LNCaP clone FGC (cell line): ENCODE measurements around the gene LNP1.

ENCODE experiments used
- DNase-seq: peaks from one replicate; pipeline ENCODE4 v3.0.0-alpha.2; 2011; ENCODE audit warnings: low read depth
- H3K4me3 ChIP-seq: 2 replicates; pipeline ENCODE4 v1.5.1; 2011; ENCODE audit warnings: mild to moderate bottlenecking, low read depth, low read length, control low read depth
- TF ChIP-seq, protein P1 (sequence below): IDR thresholded peaks from 2 replicates; pipeline ENCODE4 v1.5.1; 2012; ENCODE audit warnings: mild to moderate bottlenecking; ENCODE audit not compliant: control insufficient read depth, insufficient read depth; ENCODE audit errors: extremely low read depth

LNP1 gene

DNA sequence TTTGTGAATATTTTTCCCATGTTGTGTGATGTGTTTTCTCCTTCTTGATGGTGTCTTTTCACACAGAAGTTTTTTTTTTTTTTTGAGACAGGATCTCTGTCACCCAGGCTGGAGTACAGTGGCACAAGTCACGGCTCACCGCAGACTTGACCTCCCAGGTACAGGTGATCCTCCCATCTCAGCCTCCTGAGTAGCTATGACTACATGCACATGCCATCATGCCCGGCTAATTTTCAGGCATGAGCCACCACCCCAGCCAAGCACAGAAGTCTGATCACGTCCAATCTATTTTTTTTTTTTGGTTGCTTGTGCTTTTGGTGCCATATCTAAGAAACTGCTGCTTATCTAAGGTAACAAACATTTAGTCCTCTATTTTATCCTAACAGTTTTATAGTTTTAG, 25.0 kb upstream of the LNP1 start:
- DNase-seq, result no peak
- TF ChIP-seq, protein P1, sequence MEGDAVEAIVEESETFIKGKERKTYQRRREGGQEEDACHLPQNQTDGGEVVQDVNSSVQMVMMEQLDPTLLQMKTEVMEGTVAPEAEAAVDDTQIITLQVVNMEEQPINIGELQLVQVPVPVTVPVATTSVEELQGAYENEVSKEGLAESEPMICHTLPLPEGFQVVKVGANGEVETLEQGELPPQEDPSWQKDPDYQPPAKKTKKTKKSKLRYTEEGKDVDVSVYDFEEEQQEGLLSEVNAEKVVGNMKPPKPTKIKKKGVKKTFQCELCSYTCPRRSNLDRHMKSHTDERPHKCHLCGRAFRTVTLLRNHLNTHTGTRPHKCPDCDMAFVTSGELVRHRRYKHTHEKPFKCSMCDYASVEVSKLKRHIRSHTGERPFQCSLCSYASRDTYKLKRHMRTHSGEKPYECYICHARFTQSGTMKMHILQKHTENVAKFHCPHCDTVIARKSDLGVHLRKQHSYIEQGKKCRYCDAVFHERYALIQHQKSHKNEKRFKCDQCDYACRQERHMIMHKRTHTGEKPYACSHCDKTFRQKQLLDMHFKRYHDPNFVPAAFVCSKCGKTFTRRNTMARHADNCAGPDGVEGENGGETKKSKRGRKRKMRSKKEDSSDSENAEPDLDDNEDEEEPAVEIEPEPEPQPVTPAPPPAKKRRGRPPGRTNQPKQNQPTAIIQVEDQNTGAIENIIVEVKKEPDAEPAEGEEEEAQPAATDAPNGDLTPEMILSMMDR, result no peak
- H3K4me3 ChIP-seq, result no peak overlapping the region

DNA sequence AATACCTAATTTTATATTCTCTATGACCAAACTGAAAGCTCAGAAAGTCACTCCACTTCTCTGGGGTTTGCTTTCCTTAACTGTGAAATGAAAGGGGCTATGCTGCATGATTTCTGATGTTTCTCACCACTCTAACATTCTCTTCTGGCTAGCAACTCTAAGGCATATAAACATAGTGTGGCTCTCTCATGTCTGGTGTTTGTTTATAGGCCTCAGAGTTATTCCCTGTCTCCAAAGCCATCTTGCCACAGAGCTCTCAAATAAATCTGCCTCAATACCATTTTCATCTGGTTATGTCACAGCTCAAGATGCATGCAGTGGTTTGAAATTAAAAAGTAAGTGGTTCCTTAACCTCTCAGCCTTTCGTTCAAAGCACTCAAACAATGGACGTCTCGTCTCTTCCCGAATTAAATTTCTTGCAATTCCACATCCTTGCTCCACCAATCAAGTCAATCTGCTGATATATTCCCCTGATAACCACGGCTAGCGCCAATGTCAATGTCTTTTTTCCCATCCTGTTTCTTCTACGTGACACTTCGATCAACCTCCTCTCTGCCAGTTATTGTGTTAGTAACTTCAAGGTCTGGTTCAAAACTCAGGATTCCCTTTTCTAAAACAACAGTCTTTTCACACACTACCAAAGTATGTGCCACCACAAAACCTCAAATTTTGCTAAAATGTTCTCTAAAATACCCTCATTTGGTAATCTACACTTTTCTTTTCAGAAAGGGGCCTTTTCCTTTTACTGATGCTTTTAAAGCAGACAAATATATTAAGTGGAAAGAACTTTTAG, 16.4 kb upstream of the LNP1 start:
- TF ChIP-seq, protein P1, result no peak
- no peak for DNase-seq
- no peak overlapping the region for H3K4me3 ChIP-seq

DNA sequence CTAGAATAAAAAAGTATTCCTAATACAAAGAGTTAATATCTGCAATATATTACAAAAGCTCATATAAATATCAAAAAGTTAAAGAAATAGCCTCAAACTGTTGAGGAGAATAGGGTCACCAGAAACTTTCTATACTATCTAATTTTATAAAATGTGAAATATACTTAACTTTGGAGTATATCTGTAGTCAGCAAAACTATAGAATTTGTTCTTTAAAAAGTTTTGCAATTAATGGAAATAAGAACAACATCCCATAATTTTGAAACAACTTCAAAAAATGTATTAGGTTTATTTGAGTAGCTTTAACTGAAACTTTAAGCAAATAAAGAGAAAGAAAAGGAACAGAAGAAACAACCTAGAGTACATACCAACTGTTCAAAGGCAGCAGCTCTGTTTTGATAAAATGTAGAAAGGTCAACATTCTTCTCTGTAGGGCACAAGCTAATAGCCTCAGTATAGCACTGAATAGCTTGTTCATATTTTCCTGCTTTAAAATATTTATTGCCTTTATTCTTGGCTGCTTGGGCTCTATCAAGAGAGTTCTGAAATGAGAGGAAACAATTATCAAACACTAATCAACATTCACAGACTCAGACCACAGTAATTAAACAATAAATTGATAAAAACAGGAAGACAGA, 14.8 kb upstream of the LNP1 start:
- TF ChIP-seq, protein P1, result no peak
- no peak for DNase-seq
- H3K4me3 ChIP-seq, result no peak overlapping the region

DNA sequence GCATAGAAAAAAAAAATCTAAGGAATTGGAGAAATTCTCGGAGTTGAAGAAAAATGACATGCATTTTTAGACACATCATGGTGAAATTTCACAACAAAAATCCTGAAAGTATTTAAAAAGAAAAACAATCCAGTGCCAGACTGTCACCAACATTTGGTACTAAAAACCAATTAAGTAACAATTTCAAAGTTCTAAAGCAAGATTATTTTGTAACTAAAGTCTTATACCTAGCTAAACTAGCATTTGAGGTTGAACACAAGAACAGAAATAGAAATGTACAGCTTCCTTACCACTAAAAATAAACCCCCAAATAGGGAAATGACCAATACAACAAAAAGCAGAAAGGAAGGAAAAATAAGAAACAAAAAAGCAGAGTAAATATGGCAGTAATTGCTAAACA, 12.3 kb upstream of the LNP1 start:
- no peak overlapping the region for H3K4me3 ChIP-seq
- no peak for DNase-seq
- TF ChIP-seq, protein P1, result no peak

DNA sequence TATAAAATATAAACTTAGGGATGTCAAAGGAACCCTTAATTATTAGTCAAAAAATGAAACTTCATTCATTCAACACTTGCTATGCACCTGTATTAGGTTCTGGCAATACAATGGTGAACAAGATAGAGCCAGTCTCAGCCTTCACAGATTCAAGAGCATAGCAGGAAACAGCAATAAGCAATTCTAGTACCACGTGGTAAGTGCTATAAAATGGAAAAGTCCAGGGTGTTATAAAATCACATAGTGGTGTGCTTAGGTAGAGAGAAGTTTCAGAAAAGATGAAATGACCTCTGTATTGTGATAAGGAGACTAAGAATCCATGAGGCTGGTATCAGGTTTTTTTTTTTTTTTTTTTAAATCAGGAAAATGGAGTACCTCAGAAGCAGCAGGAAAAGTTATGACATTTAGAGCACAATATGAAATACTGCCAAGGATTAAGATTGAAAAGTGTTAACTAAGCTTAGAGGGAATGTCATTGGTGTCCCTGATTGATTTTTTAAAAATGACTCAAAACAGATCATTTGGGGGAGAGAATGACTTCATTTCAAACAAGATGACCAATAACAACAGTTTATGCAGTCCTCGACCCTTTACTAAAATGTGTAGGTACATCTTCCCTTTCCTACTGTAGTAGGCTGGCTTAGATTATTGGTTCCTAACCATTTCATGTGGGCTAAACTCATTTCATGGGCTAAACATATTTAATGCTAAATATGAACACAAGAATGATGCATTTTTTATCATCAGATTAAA, 5.5 kb upstream of the LNP1 start:
- no peak overlapping the region for H3K4me3 ChIP-seq
- DNase-seq, result no peak
- TF ChIP-seq, protein P1, result no peak

DNA sequence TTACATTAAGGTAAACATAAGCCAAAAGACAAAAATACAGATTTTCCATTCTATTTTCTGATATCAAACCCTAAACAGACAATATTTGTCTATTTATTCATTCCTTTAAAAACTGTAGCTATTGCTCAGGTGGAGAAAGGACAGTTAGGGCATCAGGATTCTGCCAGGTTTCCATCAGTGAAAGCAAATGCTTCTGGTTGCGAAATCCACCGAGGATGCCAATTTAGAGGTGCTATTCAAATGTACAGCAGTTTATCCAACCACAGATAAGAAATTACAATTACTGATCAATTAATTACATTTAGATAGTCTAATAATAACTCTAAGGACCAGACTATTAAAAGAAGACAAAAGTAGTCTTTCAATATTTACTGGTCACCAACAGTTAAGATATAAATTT, 4.4 kb upstream of the LNP1 start:
- no peak overlapping the region for H3K4me3 ChIP-seq
- no peak for DNase-seq
- TF ChIP-seq, protein P1, result no peak
